ENCODE measurements around the gene WDR19.

- TF ChIP-seq CTCF (conservative IDR thresholded peaks at IDR 0.05) (no peak), ZFX (IDR thresholded peaks at IDR 0.05) (no peak)
Measured at GRCh38 chr4:39133623-39134022, 48.7 kb upstream of the WDR19 start.
